A673 (cell line): ENCODE measurements around the gene RPS27A. TPM values are rescaled to one million over a fixed set of nuclear protein-coding genes. Genes with fewer than 3 reads are reported as not detected.
"Not testable (repeated sequence)": the region's sequence is repeated elsewhere in the genome, so short reads cannot be mapped to it uniquely, and the experiment has no call there.

Experiments
- BruUV-seq: library from RNA; stranded (reverse); fragments of 400-500 nt; replicated peaks from 2 replicates; lab custom pipeline; 2021; lab: Mats Ljungman, UMichigan
- CTCF ChIA-PET: fragments of 300-600 bp; sonication (Branson Sonifier 250); formaldehyde crosslinking; loops from one replicate; lab custom pipeline; 2022; ENCODE audit warnings: antibody characterized with exemption; lab: Charles Lee
- POLR2A ChIA-PET: fragments of 300-600 bp; sonication (Branson Sonifier 250); formaldehyde crosslinking; loops from one replicate; lab custom pipeline; 2022; ENCODE audit warnings: antibody characterized with exemption; ENCODE audit not compliant: low non-redundant PET; lab: Charles Lee
- DNase-seq: peaks from one replicate; pipeline ENCODE4 v3.0.0-alpha.2; 2015; ENCODE audit warnings: low spot score
- H3K27ac ChIP-seq: fragments of 200-600 bp; sonication (generic); 2 replicates; pipeline ENCODE4 v1.5.1; 2016; ENCODE audit warnings: mixed run types, low read depth, mild to moderate bottlenecking, mixed read lengths, antibody characterized with exemption, low read length; ENCODE audit not compliant: poor library complexity, severe bottlenecking
- H3K27me3 ChIP-seq: fragments of 200-600 bp; sonication (generic); replicated peaks from 2 replicates; pipeline ENCODE4 v1.6.1; 2017; ENCODE audit warnings: mixed run types, low read depth, mild to moderate bottlenecking, mixed read lengths, antibody characterized with exemption, low read length; ENCODE audit not compliant: insufficient read depth, poor library complexity
- H3K36me3 ChIP-seq: fragments of 200-600 bp; sonication (generic); 2 replicates; pipeline ENCODE4 v1.6.1; 2016; ENCODE audit warnings: mixed run types, mild to moderate bottlenecking, mixed read lengths, antibody characterized with exemption, low read length; ENCODE audit not compliant: insufficient read depth, poor library complexity, severe bottlenecking
- H3K4me1 ChIP-seq: fragments of 200-600 bp; sonication (generic); 2 replicates; pipeline ENCODE4 v1.6.1; 2017; ENCODE audit warnings: mixed run types, mild to moderate bottlenecking, mixed read lengths, antibody characterized with exemption, low read length; ENCODE audit not compliant: insufficient read depth, poor library complexity, severe bottlenecking
- H3K4me3 ChIP-seq: fragments of 200-600 bp; sonication (generic); 2 replicates; pipeline ENCODE4 v1.5.1; 2016; ENCODE audit warnings: low read depth, mixed run types, mild to moderate bottlenecking, mixed read lengths, low read length; ENCODE audit not compliant: poor library complexity, severe bottlenecking
- H3K9me3 ChIP-seq: fragments of 200-600 bp; sonication (generic); 2 replicates; pipeline ENCODE4 v1.6.1; 2016; ENCODE audit warnings: mixed run types, low read depth, mild to moderate bottlenecking, mixed read lengths, antibody characterized with exemption, low read length; ENCODE audit not compliant: poor library complexity, severe bottlenecking
- CTCF ChIP-seq: fragments of 300-800, 200-600 bp; sonication (generic); conservative IDR thresholded peaks from 2 replicates; pipeline ENCODE4 v1.5.1; 2017; ENCODE audit warnings: low read depth, mild to moderate bottlenecking, antibody characterized with exemption, low read length, moderate library complexity, mixed read lengths
- EZH2 ChIP-seq: fragments of 200-600 bp; sonication (generic); IDR thresholded peaks from 2 replicates; pipeline ENCODE4 v1.6.1; 2017; ENCODE audit warnings: borderline replicate concordance, low read depth, mild to moderate bottlenecking, mixed read lengths, antibody characterized with exemption, low read length; ENCODE audit not compliant: poor library complexity, severe bottlenecking
- intact Hi-C: fragments of 100-400 bp; cut with micrococcal nuclease; formaldehyde crosslinking; loops from one replicate; pipeline ENCODE4 v1.10.0; 2022; ENCODE audit not compliant: unreplicated experiment
- total RNA-seq: library from RNA; stranded (reverse); gene quantifications from 2 replicates; pipeline ENCODE4 v1.2.3, GENCODE V29; 2021

RPS27A gene
- total RNA-seq, 1 experiment from 2014 or later, result 928 TPM

- POLR2A ChIA-PET, result no interaction called here
- Histone ChIP-seq H3K36me3 (no peaks in the 10 kb centered on the region), H3K27me3 (no peaks in the 10 kb centered on the region), H3K9me3 (no peaks in the 10 kb centered on the region), H3K4me1 (peaks cover 3% of the 10 kb centered on the region), H3K4me3 (no peak overlapping the region), H3K27ac (no peak overlapping the region)
- TF ChIP-seq CTCF (no peak), EZH2 (no peak)
- BruUV-seq, result no TSS peak
- no peak for DNase-seq
- CTCF ChIA-PET, result no interaction called here
- intact Hi-C loops, result no loop called here
These were observed 6.9 kb upstream of the RPS27A start for GRCh38 chr2:55225481-55226020.

- not testable (repeated sequence) for BruUV-seq
These were observed 4.9 kb upstream of the RPS27A start for GRCh38 chr2:55227437-55228225.

GRCh38 chr2:55228226-55228563 lies 4.3 kb upstream of the RPS27A start:
- Histone ChIP-seq H3K4me1 (peaks cover 3% of the 10 kb centered on the region), H3K9me3 (no peaks in the 10 kb centered on the region), H3K36me3 (no peaks in the 10 kb centered on the region), H3K27ac (no peak overlapping the region), H3K4me3 (no peak overlapping the region), H3K27me3 (no peaks in the 10 kb centered on the region)
- ChIA-PET CTCF (interaction anchor here (0.6 kb wide), 1 partner anchor 77 kb away, joined by 4 read pairs; no protein-coding TSS in a partner anchor), POLR2A (no interaction called here)
- TF ChIP-seq CTCF (no peak), EZH2 (no peak)
- BruUV-seq, result TSS peak; percentile 0
- intact Hi-C loops, result no loop called here
- no peak for DNase-seq

More at GRCh38 chr2:55227437-55228225, 4.9 kb upstream of the RPS27A start:
- POLR2A ChIA-PET, CTCF ChIA-PET, H3K27me3 ChIP-seq, H3K27ac ChIP-seq, H3K4me1 ChIP-seq, DNase-seq, H3K36me3 ChIP-seq, intact Hi-C loops, H3K4me3 ChIP-seq, H3K9me3 ChIP-seq: not testable (repeated sequence)
